Measurements from ENCODE around the gene SDK1.

SDK1 gene

DNA sequence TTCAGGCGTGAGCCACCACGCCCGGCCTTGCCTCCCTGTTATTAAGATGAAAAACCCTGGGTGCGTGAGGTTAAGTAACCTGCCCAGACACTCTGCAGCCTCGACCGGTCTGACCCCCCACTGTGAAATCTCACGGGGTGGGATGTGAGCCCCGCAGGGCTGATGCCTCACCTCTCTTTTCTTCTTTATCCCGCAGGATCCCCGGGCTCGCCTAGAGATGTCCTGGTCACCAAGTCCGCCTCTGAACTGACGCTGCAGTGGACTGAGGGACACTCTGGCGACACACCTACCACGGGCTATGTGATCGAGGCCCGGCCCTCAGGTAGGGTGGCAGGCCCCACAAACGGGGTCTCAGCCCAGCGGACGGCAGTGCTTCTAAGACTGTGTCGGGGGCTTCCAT, 920.0 kb downstream of the SDK1 start:
- no peak overlapping the region for H3K9ac ChIP-seq
- H3K4me3 ChIP-seq (ENCODE audit: low read depth, low read length), result no peak overlapping the region
- H3K9me3 ChIP-seq (ENCODE audit: control insufficient read depth, low read length), result no peaks in the 10 kb centered on the region
- no peak overlapping the region for H3K27ac ChIP-seq
- no peak overlapping the region for H3K4me2 ChIP-seq (ENCODE audit: low read length)
- H2AFZ ChIP-seq, result no peak overlapping the region
- H3K4me1 ChIP-seq, result no peaks in the 10 kb centered on the region
- H3K27me3 ChIP-seq (ENCODE audit: control insufficient read depth, insufficient read depth, low read length), result no peaks in the 10 kb centered on the region
- H3K36me3 ChIP-seq (ENCODE audit: control insufficient read depth, insufficient read depth, low read length), result no peaks in the 10 kb centered on the region
- TF ChIP-seq, protein P1, sequence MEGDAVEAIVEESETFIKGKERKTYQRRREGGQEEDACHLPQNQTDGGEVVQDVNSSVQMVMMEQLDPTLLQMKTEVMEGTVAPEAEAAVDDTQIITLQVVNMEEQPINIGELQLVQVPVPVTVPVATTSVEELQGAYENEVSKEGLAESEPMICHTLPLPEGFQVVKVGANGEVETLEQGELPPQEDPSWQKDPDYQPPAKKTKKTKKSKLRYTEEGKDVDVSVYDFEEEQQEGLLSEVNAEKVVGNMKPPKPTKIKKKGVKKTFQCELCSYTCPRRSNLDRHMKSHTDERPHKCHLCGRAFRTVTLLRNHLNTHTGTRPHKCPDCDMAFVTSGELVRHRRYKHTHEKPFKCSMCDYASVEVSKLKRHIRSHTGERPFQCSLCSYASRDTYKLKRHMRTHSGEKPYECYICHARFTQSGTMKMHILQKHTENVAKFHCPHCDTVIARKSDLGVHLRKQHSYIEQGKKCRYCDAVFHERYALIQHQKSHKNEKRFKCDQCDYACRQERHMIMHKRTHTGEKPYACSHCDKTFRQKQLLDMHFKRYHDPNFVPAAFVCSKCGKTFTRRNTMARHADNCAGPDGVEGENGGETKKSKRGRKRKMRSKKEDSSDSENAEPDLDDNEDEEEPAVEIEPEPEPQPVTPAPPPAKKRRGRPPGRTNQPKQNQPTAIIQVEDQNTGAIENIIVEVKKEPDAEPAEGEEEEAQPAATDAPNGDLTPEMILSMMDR (IDR thresholded peaks at IDR 0.05), result no peak
- H3K79me2 ChIP-seq, result no peaks in the 10 kb centered on the region

DNA sequence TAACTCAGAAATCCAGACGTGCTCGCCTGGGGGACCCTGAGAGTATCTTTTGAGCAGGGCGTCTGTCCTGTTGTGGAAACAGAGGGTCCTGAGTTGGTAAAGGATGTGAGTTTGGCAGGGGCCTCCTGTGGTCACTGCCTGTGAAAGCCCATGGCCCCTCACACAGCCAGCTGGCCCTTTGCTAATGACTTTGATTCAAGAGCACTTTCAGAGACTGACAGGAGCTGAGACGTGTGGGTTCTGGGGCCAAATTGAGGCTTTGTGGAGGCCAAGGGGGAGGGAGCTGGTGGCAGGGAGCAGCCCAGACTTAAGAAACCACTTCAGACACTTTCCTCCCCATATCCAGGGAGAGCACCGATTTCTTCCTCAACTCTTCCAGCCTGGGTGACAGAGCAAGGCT, 921.6 kb downstream of the SDK1 start:
- TF ChIP-seq, protein P1 (IDR thresholded peaks at IDR 0.05), result no peak
- H3K9me3 ChIP-seq (ENCODE audit: control insufficient read depth, low read length), result no peaks in the 10 kb centered on the region
- no peak overlapping the region for H3K4me2 ChIP-seq (ENCODE audit: low read length)
- H3K4me3 ChIP-seq (ENCODE audit: low read depth, low read length), result no peak overlapping the region
- H3K79me2 ChIP-seq, result no peaks in the 10 kb centered on the region
- H2AFZ ChIP-seq, result no peak overlapping the region
- no peaks in the 10 kb centered on the region for H3K27me3 ChIP-seq (ENCODE audit: control insufficient read depth, insufficient read depth, low read length)
- H3K27ac ChIP-seq, result no peak overlapping the region
- no peak overlapping the region for H3K9ac ChIP-seq
- no peaks in the 10 kb centered on the region for H3K36me3 ChIP-seq (ENCODE audit: control insufficient read depth, insufficient read depth, low read length)
- H3K4me1 ChIP-seq, result no peaks in the 10 kb centered on the region

DNA sequence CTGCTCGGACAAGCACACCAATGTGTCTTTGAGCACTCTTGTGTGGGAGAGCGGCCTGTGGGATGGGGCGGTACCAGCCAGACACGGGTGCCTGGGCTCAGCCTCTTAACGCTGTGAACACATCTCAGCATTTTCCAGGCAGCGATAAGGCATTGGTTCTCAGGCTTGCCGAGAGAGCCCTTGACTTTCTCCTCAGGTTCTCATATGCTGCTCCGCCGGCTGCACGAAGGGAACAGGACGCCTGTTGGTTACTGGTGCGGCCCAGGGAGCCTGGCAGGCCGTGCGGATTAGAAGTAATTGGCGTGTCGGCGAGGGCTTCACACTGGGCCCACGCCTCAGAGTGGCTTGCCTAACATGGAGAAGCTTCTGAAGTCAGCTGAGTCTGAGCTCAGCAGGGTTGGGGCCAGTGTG, 924.3 kb downstream of the SDK1 start:
- Histone ChIP-seq H2AFZ (no peak overlapping the region), H3K4me3 (ENCODE audit: low read depth, low read length) (no peak overlapping the region), H3K79me2 (no peaks in the 10 kb centered on the region), H3K36me3 (ENCODE audit: control insufficient read depth, insufficient read depth, low read length) (no peaks in the 10 kb centered on the region), H3K9ac (no peak overlapping the region), H3K4me2 (ENCODE audit: low read length) (no peak overlapping the region), H3K4me1 (no peaks in the 10 kb centered on the region), H3K9me3 (ENCODE audit: control insufficient read depth, low read length) (no peaks in the 10 kb centered on the region), H3K27me3 (ENCODE audit: control insufficient read depth, insufficient read depth, low read length) (no peaks in the 10 kb centered on the region), H3K27ac (no peak overlapping the region)
- TF ChIP-seq, protein P1 (IDR thresholded peaks at IDR 0.05), result no peak

DNA sequence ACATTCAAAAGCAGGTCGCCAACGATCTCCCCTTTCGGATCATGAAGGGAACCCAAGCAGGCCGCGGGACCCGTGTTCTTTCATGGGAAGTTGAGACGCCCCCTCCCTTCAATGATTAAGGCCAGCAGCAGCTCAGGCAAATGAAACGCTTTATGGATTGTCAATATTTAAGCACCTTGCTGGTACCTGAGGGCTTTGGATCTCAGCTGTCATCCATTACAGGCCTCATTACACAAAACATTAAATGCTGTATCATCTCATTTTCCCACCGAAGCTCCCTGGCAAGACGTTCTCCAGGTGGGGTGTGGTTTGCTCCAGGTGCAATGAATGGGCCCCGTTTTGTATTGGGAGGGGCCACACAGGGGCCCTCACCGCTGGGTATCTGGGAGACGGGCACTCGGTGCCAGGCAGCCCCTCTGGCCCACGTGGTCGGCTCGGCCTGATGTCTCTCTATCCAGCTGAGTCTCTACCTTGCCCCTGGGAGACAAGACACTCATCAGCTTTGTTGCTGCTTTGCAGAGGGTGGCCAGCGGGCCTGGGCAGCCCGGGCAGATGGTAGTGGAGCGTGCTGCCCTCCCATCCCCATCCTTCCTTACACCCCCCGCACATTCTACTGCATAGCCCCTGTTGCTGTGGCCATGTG, 925.0 kb downstream of the SDK1 start:
- H3K27me3 ChIP-seq (ENCODE audit: control insufficient read depth, insufficient read depth, low read length), result no peaks in the 10 kb centered on the region
- no peak overlapping the region for H2AFZ ChIP-seq
- TF ChIP-seq, protein P1 (IDR thresholded peaks at IDR 0.05), result no peak
- H3K4me1 ChIP-seq, result no peaks in the 10 kb centered on the region
- no peaks in the 10 kb centered on the region for H3K36me3 ChIP-seq (ENCODE audit: control insufficient read depth, insufficient read depth, low read length)
- no peak overlapping the region for H3K4me2 ChIP-seq (ENCODE audit: low read length)
- H3K79me2 ChIP-seq, result no peaks in the 10 kb centered on the region
- no peak overlapping the region for H3K27ac ChIP-seq
- H3K4me3 ChIP-seq (ENCODE audit: low read depth, low read length), result no peak overlapping the region
- H3K9ac ChIP-seq, result no peak overlapping the region
- no peaks in the 10 kb centered on the region for H3K9me3 ChIP-seq (ENCODE audit: control insufficient read depth, low read length)

DNA sequence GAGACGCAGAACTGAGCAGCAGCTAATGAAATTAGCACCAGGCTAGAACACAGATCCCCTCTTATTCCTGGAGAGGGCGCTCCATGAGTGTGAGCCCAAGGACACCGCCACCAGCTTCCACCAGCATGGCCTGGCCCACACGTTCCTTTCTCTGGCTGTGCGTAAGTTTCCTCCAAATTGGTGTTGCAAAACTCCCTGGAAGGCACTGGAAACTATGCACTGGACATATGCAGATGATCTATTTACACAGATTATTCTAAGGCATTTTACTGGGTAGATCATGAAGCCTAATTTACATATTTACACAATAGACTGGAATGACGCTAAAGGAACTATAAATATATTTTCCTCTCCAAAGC, 925.5 kb downstream of the SDK1 start:
- Histone ChIP-seq H3K27ac (no peak overlapping the region), H3K79me2 (no peaks in the 10 kb centered on the region), H3K9me3 (ENCODE audit: control insufficient read depth, low read length) (no peaks in the 10 kb centered on the region), H3K4me1 (no peaks in the 10 kb centered on the region), H3K36me3 (ENCODE audit: control insufficient read depth, insufficient read depth, low read length) (no peaks in the 10 kb centered on the region), H3K9ac (no peak overlapping the region), H3K4me3 (ENCODE audit: low read depth, low read length) (no peak overlapping the region), H3K27me3 (ENCODE audit: control insufficient read depth, insufficient read depth, low read length) (no peaks in the 10 kb centered on the region), H2AFZ (no peak overlapping the region), H3K4me2 (ENCODE audit: low read length) (no peak overlapping the region)
- TF ChIP-seq, protein P1 (IDR thresholded peaks at IDR 0.05), result no peak

All from parathyroid adenoma (tissue), 2 donors.